H1 (cell line): Measurements from ENCODE around the gene HFE. TPM values are rescaled to one million over a fixed set of nuclear protein-coding genes. Genes with fewer than 3 reads are reported as not detected.

Experiments
- CTCF ChIA-PET: fragments of 300-600 bp; sonication (Branson Sonifier 250); formaldehyde crosslinking; loops from one replicate; lab custom pipeline; 2021; ENCODE audit not compliant: partially characterized antibody; lab: Charles Lee
- POLR2A ChIA-PET: fragments of 300-600 bp; sonication (Branson Sonifier 250); formaldehyde crosslinking; loops from one replicate; lab custom pipeline; 2021; ENCODE audit warnings: inconsistent platforms; ENCODE audit not compliant: partially characterized antibody; lab: Charles Lee
- DNase-seq, 2 experiments: peaks; one replicate each; pipeline versions ENCODE4 v3.0.0 to v3.0.0-alpha.2; 2010 to 2022; ENCODE audit warnings: low spot score in 2 of 2, low read depth in 1 of 2, mixed read lengths in 1 of 2
- FAIRE-seq: peaks from 2 replicates; lab custom pipeline; 2011; peaks lifted over from hg19 to GRCh38; lab: Jason Lieb, UNC
- H2AFZ ChIP-seq: 2 replicates; pipeline ENCODE4 v1.8.1; 2012; ENCODE audit warnings: low read length, inconsistent platforms
- H2AK5ac ChIP-seq: 2 replicates; pipeline ENCODE4 v1.6.1; 2013; ENCODE audit warnings: low read depth, low read length
- H2BK120ac ChIP-seq: replicated peaks from 2 replicates; pipeline ENCODE3; 2013; ENCODE audit warnings: low read depth, low read length, inconsistent platforms
- H2BK12ac ChIP-seq: 2 replicates; pipeline ENCODE4 v1.6.1; 2013; ENCODE audit warnings: low read depth, low read length
- H2BK15ac ChIP-seq: 2 replicates; pipeline ENCODE4 v1.6.1; 2013; ENCODE audit warnings: low read length
- H2BK20ac ChIP-seq: 2 replicates; pipeline ENCODE4 v1.6.1; 2013; ENCODE audit warnings: low read length
- H2BK5ac ChIP-seq: 2 replicates; pipeline ENCODE4 v1.6.1; 2013; ENCODE audit warnings: low read depth, low read length
- H3K14ac ChIP-seq: 2 replicates; pipeline ENCODE4 v1.6.1; 2013; ENCODE audit warnings: inconsistent platforms; ENCODE audit not compliant: insufficient read length
- H3K18ac ChIP-seq: 2 replicates; pipeline ENCODE4 v1.6.1; 2013; ENCODE audit warnings: low read length; ENCODE audit errors: extremely low read depth
- H3K23ac ChIP-seq: 2 replicates; pipeline ENCODE4 v1.6.1; 2013; ENCODE audit warnings: inconsistent platforms; ENCODE audit not compliant: insufficient read length
- H3K23me2 ChIP-seq: 2 replicates; pipeline ENCODE4 v1.6.1; 2013; ENCODE audit warnings: low read depth, low read length
- H3K27ac ChIP-seq: 2 replicates; pipeline ENCODE4 v1.6.1; 2011; ENCODE audit warnings: low read depth, low read length, inconsistent platforms
- H3K27me3 ChIP-seq, 4 experiments: replicated peaks in 1 of 4; 1 replicate in 1 of 4; 2 replicates in 3 of 4; pipeline versions ENCODE4 v1.6.1 to v1.8.1; 2011 to 2013; ENCODE audit warnings: low read length in 3 of 4, mild to moderate bottlenecking in 3 of 4, inconsistent platforms in 2 of 4, mixed read lengths in 2 of 4, moderate library complexity in 1 of 4; ENCODE audit not compliant: control insufficient read depth in 3 of 4, insufficient read depth in 3 of 4; ENCODE audit errors: extremely low read depth in 1 of 4
- H3K36me3 ChIP-seq, 4 experiments: 2 replicates each; pipeline versions ENCODE4 v1.6.1 to v1.8.1; 2011 to 2013; ENCODE audit warnings: mild to moderate bottlenecking in 4 of 4, low read length in 3 of 4, moderate library complexity in 2 of 4, control low read depth in 1 of 4, inconsistent platforms in 1 of 4; ENCODE audit not compliant: insufficient read depth in 4 of 4, control insufficient read depth in 2 of 4
- H3K4ac ChIP-seq: replicated peaks from 2 replicates; pipeline ENCODE3; 2013; ENCODE audit warnings: low read length, low read depth, mixed read lengths, inconsistent platforms; ENCODE audit not compliant: insufficient read length
- H3K4me1 ChIP-seq, 4 experiments: replicated peaks in 1 of 4; 1 replicate in 1 of 4; 2 replicates in 3 of 4; pipeline versions ENCODE4 v1.6.1 to v1.8.1; 2011 to 2013; ENCODE audit warnings: low read length in 3 of 4, inconsistent platforms in 2 of 4, mixed read lengths in 1 of 4; ENCODE audit not compliant: insufficient read depth in 4 of 4, control insufficient read depth in 3 of 4
- H3K4me2 ChIP-seq, 2 experiments: 2 replicates each; pipeline versions ENCODE4 v1.6.1 to v1.8.1; 2011 to 2013; ENCODE audit warnings: low read depth in 2 of 2, low read length in 2 of 2, control low read depth in 1 of 2, inconsistent platforms in 1 of 2, mild to moderate bottlenecking in 1 of 2; ENCODE audit not compliant: insufficient read depth in 1 of 2
- H3K4me3 ChIP-seq, 4 experiments: fragments of 200-600, 300-600 bp in 1 of 4; sonication (generic), shearing (Covaris generic), sonication (Bioruptor Twin) in 1 of 4; 2 replicates each; pipeline versions ENCODE4 v1.5.1 to v1.8.1; 2011 to 2016; ENCODE audit warnings: low read length in 4 of 4, low read depth in 3 of 4, control low read depth in 2 of 4, inconsistent platforms in 2 of 4, mild to moderate bottlenecking in 2 of 4, mixed read lengths in 1 of 4, moderate library complexity in 1 of 4; ENCODE audit not compliant: insufficient read depth in 2 of 4; ENCODE audit errors: extremely low read depth in 1 of 4
- H3K56ac ChIP-seq: replicated peaks from 2 replicates; pipeline ENCODE3; 2013; ENCODE audit warnings: low read depth, mild to moderate bottlenecking, mixed read lengths, low read length, inconsistent platforms; ENCODE audit not compliant: insufficient read length
- H3K79me1 ChIP-seq: 2 replicates; pipeline ENCODE4 v1.6.1; 2013; ENCODE audit warnings: low read depth, low read length, control low read depth
- H3K79me2 ChIP-seq, 2 experiments: 2 replicates each; pipeline versions ENCODE4 v1.6.1 to v1.8.1; 2012 to 2013; ENCODE audit warnings: low read length in 2 of 2, mild to moderate bottlenecking in 2 of 2, inconsistent platforms in 1 of 2; ENCODE audit not compliant: insufficient read depth in 2 of 2, control insufficient read depth in 1 of 2
- H3K9ac ChIP-seq, 4 experiments: replicated peaks in 1 of 4; 1 replicate in 1 of 4; 2 replicates in 3 of 4; pipeline versions ENCODE4 v1.6.1 to v1.8.1; 2011 to 2013; ENCODE audit warnings: low read depth in 3 of 4, low read length in 3 of 4, control low read depth in 2 of 4, mild to moderate bottlenecking in 2 of 4, moderate library complexity in 2 of 4, inconsistent platforms in 1 of 4; ENCODE audit errors: extremely low read depth in 1 of 4
- H3K9me3 ChIP-seq, 2 experiments: 2 replicates each; pipeline versions ENCODE4 v1.6.1 to v1.8.1; 2012 to 2013; ENCODE audit warnings: mild to moderate bottlenecking in 2 of 2, moderate library complexity in 2 of 2, control low read depth in 1 of 2, inconsistent platforms in 1 of 2, low read depth in 1 of 2, low read length in 1 of 2, mixed read lengths in 1 of 2; ENCODE audit not compliant: insufficient read depth in 2 of 2
- H4K20me1 ChIP-seq, 2 experiments: replicated peaks in 1 of 2; 2 replicates each; pipeline versions ENCODE3 to v1.8.1; 2011 to 2013; ENCODE audit warnings: inconsistent platforms in 2 of 2, low read length in 2 of 2, mild to moderate bottlenecking in 1 of 2; ENCODE audit not compliant: insufficient read depth in 2 of 2, control insufficient read depth in 1 of 2
- H4K5ac ChIP-seq: 2 replicates; pipeline ENCODE4 v1.6.1; 2013; ENCODE audit warnings: low read length, low read depth, mixed read lengths, inconsistent platforms; ENCODE audit not compliant: insufficient read length
- H4K8ac ChIP-seq: 2 replicates; pipeline ENCODE4 v1.8.0; 2013; ENCODE audit warnings: mild to moderate bottlenecking, moderate library complexity, low read length, inconsistent platforms; ENCODE audit not compliant: insufficient read depth; ENCODE audit errors: extremely low read depth
- H4K91ac ChIP-seq: replicated peaks from 2 replicates; pipeline ENCODE3; 2013; ENCODE audit warnings: low read length, mixed read lengths, inconsistent platforms; ENCODE audit not compliant: insufficient read length
- E2F6 ChIP-seq: IDR thresholded peaks from 2 replicates; pipeline ENCODE4 v1.6.1; 2012; ENCODE audit warnings: inconsistent platforms
- EP300 ChIP-seq, 2 experiments: IDR thresholded peaks; 1 replicate in 1 of 2; 2 replicates in 1 of 2; pipeline ENCODE4 v1.6.1; 2011 to 2012; ENCODE audit warnings: low read depth in 2 of 2, low read length in 2 of 2, mild to moderate bottlenecking in 2 of 2, borderline replicate concordance in 1 of 2, inconsistent platforms in 1 of 2, moderate library complexity in 1 of 2
- POU5F1 ChIP-seq: IDR thresholded peaks from 2 replicates; pipeline ENCODE4 v1.6.1; 2011; ENCODE audit warnings: low read depth, mild to moderate bottlenecking, low read length, moderate library complexity
- SIRT6 ChIP-seq: IDR thresholded peaks from one replicate; pipeline ENCODE4 v1.7.1; 2012; ENCODE audit warnings: low read length, inconsistent platforms
- WGBS, 2 experiments: shearing (Covaris generic) in 1 of 2; methylation state at CpG; one replicate each; pipeline versions ENCODE4 v1.1.6 to v1.1.7; 2013 to 2015; ENCODE audit warnings: low lambda C conversion rate in 2 of 2, mixed read lengths in 2 of 2, inconsistent platforms in 1 of 2, low coverage in 1 of 2, missing lambda C conversion rate in 1 of 2; ENCODE audit not compliant: insufficient replicate concordance in 2 of 2, insufficient coverage in 1 of 2, insufficient read length in 1 of 2; ENCODE audit errors: extremely low coverage in 1 of 2, missing lambda C conversion rate in 1 of 2; 5-methylcytosine and 5-hydroxymethylcytosine counted together
- polyA plus RNA-seq, 7 experiments: library from polyadenylated mRNA; depleted of rRNA in 3 of 7; stranded (reverse) in 5 of 7; unstranded in 2 of 7; fragments of >200 nt in 5 of 7; fragments of 200-250 nt in 2 of 7; gene quantifications; 1 replicate in 5 of 7; 2 replicates in 1 of 7; 4 replicates in 1 of 7; pipeline versions ENCODE4 v1.2.1 to v1.2.3, GENCODE V29; 2011 to 2013; ENCODE audit warnings: missing spikeins in 2 of 7, mixed read lengths in 2 of 7
- total RNA-seq: library from RNA; stranded (reverse); fragmentation: NEBNext Ultra II Directional; extraction: Animal tissue kit (Norgen Biotek cat#: 25700); gene quantifications from 2 replicates; pipeline ENCODE4 v1.2.1, GENCODE V29; 2021

HFE gene
- total and polyA plus RNA-seq, 2 of the 8 experiments (the other 6 are each of a cell fraction or from before 2014, with no cell fraction given): 1.6 to 2.0 TPM

GRCh38 chr6:26086211-26086610, 1.0 kb upstream of the HFE start:
- no peak overlapping the region for H4K8ac ChIP-seq
- no peak overlapping the region for H2AK5ac ChIP-seq
- H2BK5ac ChIP-seq: no peak overlapping the region
- peaks cover 0 to 5% (median 1%) of the 10 kb centered on the region in 4 experiments; a peak in 3 of 7 replicates for H3K4me1 ChIP-seq
- no peak overlapping the region for H3K18ac ChIP-seq
- ChIA-PET POLR2A (interaction anchor here (1.2 to 4.3 kb wide), 9 partner anchors 17 to 65 kb away, joined by 3 to 23 read pairs (median 13); a partner anchor contains a TSS), CTCF (interaction anchor here (0.9 to 16.0 kb wide), 4 partner anchors 15 to 60 kb away, joined by 3 to 481 read pairs (median 4); no protein-coding TSS in a partner anchor)
- TF ChIP-seq EP300 (IDR thresholded peaks at IDR 0.05; ENCODE audit: borderline replicate concordance in 1 of 2, low read depth in 2 of 2, low read length in 2 of 2): no peak
- no peak for TF ChIP-seq POU5F1
- no peak for TF ChIP-seq SIRT6
- no peak for TF ChIP-seq E2F6
- no peak overlapping the region for H2BK15ac ChIP-seq
- no peaks in the 10 kb centered on the region for H4K20me1 ChIP-seq
- no peak overlapping the region for H3K27ac ChIP-seq
- H2AFZ ChIP-seq: no peak overlapping the region
- no peak overlapping the region for H3K56ac ChIP-seq
- no peak overlapping the region for H3K23ac ChIP-seq
- H3K4me2 ChIP-seq: no peak overlapping the region
- H3K79me2 ChIP-seq: no peaks in the 10 kb centered on the region
- no peak overlapping the region for H3K14ac ChIP-seq
- 92% methylated on average over 3 of the region's 3 CpGs; no CpG with 5 or more reads in 1 of the 2 experiments for WGBS, 2 experiments
- H3K27me3 ChIP-seq: no peaks in the 10 kb centered on the region
- H2BK120ac ChIP-seq: no peak overlapping the region
- DNase-seq (no peak), FAIRE-seq (no peak)
- no peaks in the 10 kb centered on the region for H3K9me3 ChIP-seq
- no peak overlapping the region for H2BK20ac ChIP-seq
- H3K4ac ChIP-seq: no peak overlapping the region
- no peak overlapping the region for H3K4me3 ChIP-seq
- H3K79me1 ChIP-seq: no peaks in the 10 kb centered on the region
- H3K36me3 ChIP-seq: 0 out of 8 replicates have a peak, but pooled peaks cover 0 to 3% (median 0%) of the 10 kb centered on the region in 4 experiments
- H3K23me2 ChIP-seq: peaks cover 2% of the 10 kb centered on the region; the same call in 1 of the 2 replicates
- no peak overlapping the region for H2BK12ac ChIP-seq
- H4K5ac ChIP-seq: no peak overlapping the region
- H4K91ac ChIP-seq: no peak overlapping the region
- H3K9ac ChIP-seq: no peak overlapping the region
